Astrocyte of the cerebellum (primary cell): ENCODE data around the gene CHST9.

Experiments
- DNase-seq: peaks from one replicate; pipeline ENCODE4 v3.0.0-alpha.2; 2011; ENCODE audit warnings: low read depth
- H3K4me3 ChIP-seq: 2 replicates; pipeline ENCODE4 v1.5.1; 2011; ENCODE audit warnings: mild to moderate bottlenecking, low read depth, low read length, moderate library complexity
- CTCF ChIP-seq: IDR thresholded peaks from 2 replicates; pipeline ENCODE4 v1.5.1; 2012; ENCODE audit warnings: low read length, low read depth, moderate library complexity, mild to moderate bottlenecking; ENCODE audit errors: missing control alignments
- in situ Hi-C: cut with HindIII; loops from 2 replicates; pipeline ENCODE4 v1.10.0; 2017; ENCODE audit warnings: low sequenced_read_pairs

The CHST9 gene

GRCh38 chr18:27054926-27055325 lies 130.2 kb downstream of the CHST9 start:
- in situ Hi-C loops = no loop called here
- no peak for DNase-seq
- TF ChIP-seq CTCF = no peak
- no peak overlapping the region for H3K4me3 ChIP-seq

- no peak for TF ChIP-seq CTCF
- no peak overlapping the region for H3K4me3 ChIP-seq
- in situ Hi-C loops = no loop called here
- DNase-seq = no peak
Measured at GRCh38 chr18:27049969-27050368, 135.1 kb downstream of the CHST9 start.

GRCh38 chr18:27045342-27045741 lies 139.8 kb downstream of the CHST9 start:
- in situ Hi-C loops = no loop called here
- no peak for DNase-seq
- TF ChIP-seq CTCF = no peak
- H3K4me3 ChIP-seq = no peak overlapping the region

- TF ChIP-seq CTCF = no peak
- H3K4me3 ChIP-seq = no peak overlapping the region
- in situ Hi-C loops = no loop called here
- DNase-seq = no peak
Measured at GRCh38 chr18:27042177-27042576, 142.9 kb downstream of the CHST9 start.

GRCh38 chr18:27040796-27041195 lies 144.3 kb downstream of the CHST9 start:
- in situ Hi-C loops = no loop called here
- no peak for TF ChIP-seq CTCF
- no peak overlapping the region for H3K4me3 ChIP-seq
- no peak for DNase-seq

- DNase-seq = no peak
- in situ Hi-C loops = no loop called here
- TF ChIP-seq CTCF = no peak
- no peak overlapping the region for H3K4me3 ChIP-seq
Measured at GRCh38 chr18:27033722-27034121, 151.4 kb downstream of the CHST9 start.

GRCh38 chr18:27030421-27030820 lies 154.7 kb downstream of the CHST9 start:
- in situ Hi-C loops = no loop called here
- no peak for DNase-seq
- no peak overlapping the region for H3K4me3 ChIP-seq
- no peak for TF ChIP-seq CTCF
